DLD1 (cell line): ENCODE results near the gene GOLGA8M.
"Not testable (repeated sequence)": the region's sequence is repeated elsewhere in the genome, so short reads cannot be mapped to it uniquely, and the experiment has no call there.

Experiments
- in situ Hi-C: cut with HindIII; loops from 2 replicates; pipeline ENCODE4 v1.10.0; 2017; ENCODE audit warnings: low sequenced_read_pairs

The GOLGA8M gene

GRCh38 chr15:28663717-28664116 is 48.5 kb downstream of the GOLGA8M start:
- in situ Hi-C loops = not testable (repeated sequence)

GRCh38 chr15:28660750-28661149 is 51.5 kb downstream of the GOLGA8M start:
- in situ Hi-C loops = not testable (repeated sequence)

GRCh38 chr15:28656018-28656360 is 56.2 kb downstream of the GOLGA8M start:
- in situ Hi-C loops = not testable (repeated sequence)

- in situ Hi-C loops = not testable (repeated sequence)
Observed at GRCh38 chr15:28655329-28656017, 56.7 kb downstream of the GOLGA8M start.

GRCh38 chr15:28654194-28654593 is 58.0 kb downstream of the GOLGA8M start:
- in situ Hi-C loops = not testable (repeated sequence)

GRCh38 chr15:28652538-28652937 is 59.7 kb downstream of the GOLGA8M start:
- in situ Hi-C loops = not testable (repeated sequence)
